GM19099 (cell line): ENCODE measurements around the gene CDK19.

Experiments used
- POLR2A ChIP-seq: IDR thresholded peaks from 3 replicates; pipeline ENCODE4 v1.6.1; 2011; ENCODE audit warnings: low read depth; ENCODE audit not compliant: insufficient read length; ENCODE audit errors: extremely low read depth

Gene CDK19

DNA sequence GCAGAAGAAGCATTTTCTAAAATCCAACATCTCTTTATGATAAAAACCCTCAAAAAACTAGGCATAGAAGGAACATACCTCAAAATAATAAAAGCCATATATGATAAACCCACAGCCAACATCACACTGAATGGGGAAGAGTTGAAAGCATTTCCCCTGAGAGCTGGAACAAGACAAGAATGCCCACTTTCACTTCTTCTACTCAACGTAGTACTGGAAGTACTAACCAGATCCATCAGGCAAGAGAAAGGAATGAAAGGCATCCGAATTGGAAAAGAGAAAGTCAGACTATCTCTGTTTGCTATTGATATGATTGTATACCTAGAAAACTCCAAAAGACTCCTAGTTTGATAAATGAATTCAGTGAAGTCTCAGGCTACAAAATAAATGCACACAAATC is 7.9 kb upstream of the CDK19 start:
- TF ChIP-seq POLR2A, result no peak

DNA sequence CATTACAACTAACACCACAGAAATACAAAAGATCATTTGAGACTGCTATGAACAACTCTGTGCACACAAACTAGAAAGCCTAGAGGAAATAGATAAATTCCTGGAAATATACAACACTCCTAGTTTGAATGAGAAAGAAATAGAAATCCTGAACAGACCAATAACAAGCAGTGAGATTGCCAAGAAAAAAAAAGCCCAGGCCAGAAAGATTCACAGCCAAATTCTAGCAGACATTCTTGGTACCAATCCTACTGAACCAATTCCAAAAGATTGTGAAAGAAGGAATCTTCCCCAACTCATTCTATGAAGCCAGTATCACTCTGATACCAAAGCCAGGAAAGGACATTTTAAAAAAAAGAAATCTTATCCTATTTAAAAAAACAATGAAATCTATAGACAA is 7.0 kb upstream of the CDK19 start:
- TF ChIP-seq POLR2A, result no peak

DNA sequence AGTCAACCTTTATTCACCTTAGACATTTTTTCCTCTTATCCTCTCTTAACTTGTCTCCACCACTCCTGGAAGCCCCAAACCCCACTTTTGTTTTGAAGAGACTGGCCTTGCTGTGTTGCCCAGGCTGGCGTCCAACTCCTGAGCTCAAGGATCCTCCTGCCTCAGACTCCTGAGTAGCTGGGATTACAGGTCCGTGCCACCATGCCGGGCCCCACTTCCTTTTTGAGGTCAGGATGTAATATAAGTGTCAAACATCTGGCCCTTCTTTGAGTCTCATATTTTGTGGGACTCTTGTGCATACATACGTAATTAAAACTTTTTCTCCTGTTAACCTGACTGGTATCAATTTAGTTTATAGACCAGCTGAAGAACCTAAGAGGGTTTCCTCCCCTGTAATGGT is 1.4 kb upstream of the CDK19 start:
- TF ChIP-seq POLR2A, result no peak

DNA sequence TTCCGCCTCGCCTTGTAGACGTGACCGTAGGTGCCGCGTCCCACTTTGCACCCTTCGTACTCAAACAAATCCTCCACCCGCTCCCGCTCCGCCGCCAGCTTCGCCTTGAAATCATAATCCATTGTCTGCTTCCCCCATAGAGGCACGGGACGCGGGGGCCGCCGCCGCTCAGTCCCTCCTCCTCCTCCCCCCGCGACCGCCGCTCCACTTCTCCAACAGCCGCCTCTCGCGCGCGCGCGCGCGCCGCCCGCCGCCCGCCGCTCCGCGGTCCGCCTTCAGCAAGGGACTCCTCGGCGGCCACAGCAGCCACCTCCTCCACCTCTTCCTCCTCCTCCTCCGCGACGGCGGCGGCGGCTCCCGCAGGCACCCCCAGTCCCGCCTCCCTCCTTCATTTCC is 256 bp downstream of the CDK19 start:
- no peak for TF ChIP-seq POLR2A

DNA sequence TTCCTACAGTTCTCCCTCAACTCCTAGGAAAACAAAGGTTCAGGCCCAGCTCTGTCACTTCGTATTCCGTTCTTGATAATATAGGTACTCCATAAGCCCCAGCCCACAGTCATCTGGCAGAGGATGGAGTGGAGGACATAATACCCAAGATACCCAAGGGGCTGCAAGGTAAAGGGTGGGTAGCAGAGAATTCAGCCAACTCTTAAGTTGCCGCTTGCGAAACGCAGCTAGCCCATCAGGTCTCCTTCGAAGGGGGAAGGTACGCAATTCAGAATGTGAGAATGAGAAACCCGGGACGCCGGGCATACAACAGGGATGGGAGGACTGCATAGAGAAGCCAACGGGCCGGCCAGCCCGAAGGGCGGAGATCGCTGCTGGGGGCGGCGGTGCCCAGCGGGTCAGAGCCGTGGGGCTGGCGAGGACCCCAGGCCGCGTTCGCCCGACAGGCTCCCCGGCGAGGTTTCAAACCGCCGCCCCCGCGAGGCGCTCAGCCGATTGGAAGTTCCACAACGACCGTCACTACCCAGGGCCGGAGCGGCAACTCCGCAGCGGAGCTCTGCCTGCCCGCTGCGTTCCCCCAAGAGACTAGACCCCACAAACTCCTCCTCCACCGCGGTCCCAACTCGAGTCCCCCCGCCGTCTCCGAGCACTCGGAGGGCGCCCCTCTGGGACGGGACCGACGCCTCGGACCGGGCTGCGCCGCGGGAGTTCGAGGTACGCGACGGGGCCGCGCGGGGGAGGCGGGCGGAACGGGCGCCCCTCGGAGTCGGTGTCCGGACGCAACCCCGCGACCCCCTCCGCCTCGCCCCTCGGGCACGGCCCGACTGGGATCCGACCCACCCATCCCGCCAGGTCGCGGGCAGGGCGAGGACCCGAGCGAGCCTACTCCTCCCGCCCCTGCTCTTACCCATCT is 911 bp downstream of the CDK19 start:
- TF ChIP-seq POLR2A, result peak; percentile 48

DNA sequence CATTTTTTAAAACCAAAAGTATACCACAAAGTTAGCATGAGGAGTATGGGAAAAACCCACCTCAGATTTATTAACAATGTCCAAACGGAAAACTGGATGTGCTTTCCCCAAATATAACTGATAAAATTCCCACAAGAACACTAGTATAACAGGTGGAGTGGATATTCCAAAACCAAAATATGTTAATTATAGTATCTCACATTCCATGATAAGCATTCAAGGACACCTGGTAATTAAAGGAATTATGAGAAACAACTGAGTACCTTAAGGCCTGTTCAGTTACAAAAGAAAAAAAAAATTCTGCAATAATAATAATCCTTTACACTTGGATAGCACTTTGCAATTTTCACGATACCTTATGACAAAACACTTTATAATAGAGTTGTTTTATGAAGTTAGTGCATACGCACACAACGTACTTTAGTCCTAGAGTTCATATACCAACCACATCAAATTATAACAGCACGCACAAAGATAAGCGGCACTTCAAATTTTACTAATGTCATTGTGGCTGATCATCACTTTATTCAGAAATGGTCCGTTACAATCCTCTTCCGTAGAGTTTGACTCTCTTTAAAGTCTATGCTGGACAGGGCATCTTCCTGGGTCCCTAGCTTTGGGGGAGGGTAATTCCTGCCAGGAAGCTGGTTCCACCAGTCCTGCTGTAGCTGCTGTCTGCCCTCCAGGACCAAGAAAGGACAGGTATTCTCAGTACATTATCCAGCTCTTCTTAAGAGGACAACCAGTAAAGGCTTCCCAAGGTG is 1.7 kb downstream of the CDK19 start:
- TF ChIP-seq POLR2A, result no peak

DNA sequence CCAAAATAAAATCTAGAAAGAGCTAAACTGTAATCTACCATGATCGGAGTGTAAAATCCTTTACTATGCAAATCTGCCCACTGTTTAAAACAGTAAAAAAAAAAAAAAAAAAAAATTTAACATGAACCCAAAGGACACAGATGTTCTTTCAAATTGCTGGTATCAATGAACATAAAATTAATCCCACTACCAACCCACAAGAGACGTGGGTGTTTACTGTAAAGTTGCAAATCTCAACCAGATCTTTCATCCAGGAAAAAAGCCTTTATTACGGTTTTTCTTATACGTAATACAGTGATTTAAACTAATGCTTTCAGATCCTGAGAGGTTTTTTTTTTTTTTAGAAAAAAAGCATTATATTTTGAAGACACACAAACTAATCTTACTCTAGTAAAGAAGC is 2.5 kb downstream of the CDK19 start:
- TF ChIP-seq POLR2A, result no peak

DNA sequence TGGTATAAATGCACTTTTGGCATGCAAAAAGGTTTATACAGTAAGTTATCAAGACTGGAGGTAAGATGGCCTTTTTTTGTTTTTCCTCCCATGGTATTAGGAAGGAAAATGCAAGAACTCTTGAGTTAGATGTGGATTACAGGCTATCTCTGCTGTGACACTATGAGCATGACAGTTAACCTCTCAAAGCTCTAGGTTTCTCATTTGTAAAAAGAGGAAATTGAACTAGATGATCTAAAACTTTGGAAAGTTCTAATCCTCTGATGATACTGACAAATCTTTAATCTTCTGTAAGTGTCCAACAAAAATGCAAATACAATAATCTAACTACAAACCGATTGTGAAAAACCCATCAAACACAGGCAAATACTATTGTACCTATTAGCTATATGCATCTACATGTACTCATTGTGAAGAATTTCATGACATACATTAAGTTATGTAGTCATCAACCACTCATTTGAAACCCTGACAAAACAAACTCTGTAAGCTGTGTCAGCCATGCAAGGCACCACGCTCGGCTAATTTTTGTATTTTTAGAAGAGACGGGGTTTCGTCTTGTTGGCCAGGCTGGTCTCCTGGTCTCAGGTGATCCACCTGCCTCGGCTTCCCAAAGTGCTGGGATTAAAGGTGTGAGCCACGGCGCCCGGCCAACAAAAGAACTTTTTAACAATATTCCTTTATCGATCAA is 4.2 kb downstream of the CDK19 start:
- TF ChIP-seq POLR2A, result no peak

DNA sequence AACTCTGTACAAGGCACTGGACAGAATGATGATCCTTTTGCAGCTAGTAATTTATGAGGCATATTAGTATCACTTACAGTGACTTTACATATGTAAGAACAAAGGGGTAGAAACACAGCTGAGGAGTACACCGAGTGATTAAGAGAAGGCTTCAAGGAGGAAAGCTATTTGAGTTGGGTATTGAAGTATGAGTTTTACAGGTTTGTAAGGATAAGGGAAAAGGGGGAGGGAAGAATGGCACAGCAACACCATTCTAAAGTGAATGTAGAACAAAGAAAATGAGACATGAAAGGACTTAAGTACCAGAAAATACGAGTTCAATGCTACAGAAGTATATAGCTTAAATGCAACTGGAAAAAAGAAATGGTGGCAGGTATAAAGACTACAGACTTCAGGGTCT is 5.5 kb downstream of the CDK19 start:
- no peak for TF ChIP-seq POLR2A

DNA sequence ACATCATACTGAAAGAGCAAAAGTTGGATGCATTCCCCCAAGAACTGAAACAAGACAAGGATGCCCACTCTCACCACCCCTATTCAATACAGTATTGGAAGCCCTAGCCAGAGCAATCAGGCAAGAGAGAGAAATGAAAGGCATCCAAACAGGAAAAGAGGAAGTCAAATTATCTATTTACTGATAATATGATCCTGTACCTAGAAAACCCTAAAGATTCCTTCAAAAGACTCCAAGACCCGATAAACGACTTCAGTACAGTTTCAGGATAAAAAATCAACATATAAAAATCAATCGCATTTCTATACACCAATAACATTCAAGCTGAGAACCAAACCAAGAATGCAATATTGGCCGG is 14.5 kb downstream of the CDK19 start:
- TF ChIP-seq POLR2A, result no peak

DNA sequence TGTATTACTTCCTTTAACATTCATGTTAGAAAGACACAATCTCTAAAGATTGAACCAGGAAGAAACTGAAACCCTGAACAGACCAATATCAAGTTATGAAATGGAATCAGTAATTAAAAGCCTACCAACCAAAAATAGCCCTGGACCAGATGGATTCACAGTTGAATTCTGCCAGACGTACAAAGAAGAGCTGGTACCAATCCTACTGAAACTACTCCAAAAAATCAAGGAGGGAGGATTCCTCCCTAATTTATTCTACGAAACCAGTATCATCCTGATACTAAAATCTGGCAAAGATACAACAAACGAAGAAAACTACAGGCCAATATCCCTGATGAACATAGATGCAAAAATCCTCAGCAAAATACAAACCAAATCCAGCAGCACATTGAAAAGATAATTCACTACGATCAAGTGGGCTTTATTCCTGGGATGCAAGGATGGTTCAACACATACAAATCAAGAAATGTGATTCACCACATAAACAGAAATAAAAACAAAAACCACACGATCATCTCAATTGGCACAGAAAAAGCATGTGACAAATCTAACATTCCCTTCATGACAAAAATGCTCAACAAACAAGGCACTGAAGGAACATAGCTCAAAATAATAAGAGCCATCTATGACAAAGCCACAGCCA is 15.0 kb downstream of the CDK19 start:
- no peak for TF ChIP-seq POLR2A

DNA sequence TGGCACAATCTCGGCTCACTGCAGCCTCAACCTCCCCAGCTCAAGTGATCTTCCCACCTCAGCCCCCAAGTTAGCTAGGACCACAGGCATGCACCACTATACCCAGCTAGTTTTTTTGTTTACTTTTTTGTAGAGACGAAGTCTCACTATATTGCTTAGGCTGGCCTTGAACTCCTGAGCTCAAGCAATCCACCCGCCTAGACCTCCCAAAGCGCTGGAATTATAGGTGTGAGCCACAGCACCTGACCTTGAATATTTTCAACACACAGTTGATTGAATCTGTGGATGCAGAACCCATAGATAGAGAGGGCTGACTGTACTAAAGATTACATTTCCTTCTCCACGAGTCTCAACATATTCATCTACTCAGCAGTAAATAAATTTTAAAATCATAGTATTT is 15.6 kb downstream of the CDK19 start:
- TF ChIP-seq POLR2A, result no peak

DNA sequence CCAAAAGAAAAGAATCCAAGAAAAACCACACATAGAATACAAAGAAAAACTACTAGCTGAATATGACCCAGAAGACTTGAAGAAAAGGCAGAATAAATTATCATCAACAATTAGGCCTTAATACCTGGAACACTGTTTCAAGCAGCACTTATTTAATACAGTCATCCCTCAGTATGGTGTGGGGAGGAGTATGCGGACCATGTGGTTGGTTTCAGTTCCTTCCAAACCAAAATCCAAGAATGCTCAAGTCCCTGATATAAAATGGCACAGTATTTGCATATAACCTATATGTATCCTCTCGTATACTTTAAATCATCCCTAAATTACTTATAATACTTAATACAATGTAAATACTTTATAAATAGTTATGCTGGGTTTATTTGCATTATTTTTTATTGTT is 16.1 kb downstream of the CDK19 start:
- no peak for TF ChIP-seq POLR2A

DNA sequence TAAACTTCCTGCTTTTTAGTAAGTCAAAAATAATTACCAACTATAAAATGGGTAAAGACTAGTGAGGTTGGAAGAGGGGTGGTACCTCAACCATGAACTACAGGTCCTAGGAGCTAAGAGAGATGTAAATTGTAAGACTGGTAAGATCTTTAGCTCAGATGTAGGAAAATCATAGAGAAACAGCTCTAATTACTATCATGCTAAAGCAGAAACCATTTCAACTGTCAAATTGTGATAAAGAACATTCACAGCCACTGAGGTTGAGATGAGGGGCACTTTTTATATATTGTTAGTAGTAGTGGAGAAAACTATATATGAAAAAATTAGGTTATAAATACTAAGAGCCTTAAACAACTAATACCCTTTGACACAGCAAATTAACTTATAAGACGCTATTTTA is 20.0 kb downstream of the CDK19 start:
- no peak for TF ChIP-seq POLR2A

DNA sequence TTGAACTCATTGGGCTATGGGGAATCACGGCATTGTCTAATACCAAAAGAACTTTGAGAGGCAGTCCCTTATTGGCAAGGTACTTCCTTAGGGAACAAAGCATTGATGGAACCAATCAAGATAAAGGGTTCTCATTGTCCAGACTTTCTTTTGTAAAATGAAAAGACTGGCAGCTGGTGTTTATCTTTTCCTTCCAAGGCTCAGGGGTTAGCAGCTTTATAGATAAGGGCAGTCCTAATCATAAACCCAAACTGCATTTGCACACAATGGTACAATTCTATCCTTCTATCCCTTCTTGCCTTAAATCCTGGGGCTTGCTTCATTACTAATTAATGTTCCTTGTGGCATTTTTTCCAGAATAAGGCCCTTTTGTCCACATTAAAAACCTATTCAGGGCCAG is 28.6 kb downstream of the CDK19 start:
- TF ChIP-seq POLR2A, result no peak
